Measurements from ENCODE around the gene SPAG8. TPM values are rescaled to one million over a fixed set of nuclear protein-coding genes. Genes with fewer than 3 reads are reported as not detected.

Gene SPAG8
- total and polyA plus RNA-seq, 8 donors = 1.8 to 13.8 (median 8.1) TPM

DNA sequence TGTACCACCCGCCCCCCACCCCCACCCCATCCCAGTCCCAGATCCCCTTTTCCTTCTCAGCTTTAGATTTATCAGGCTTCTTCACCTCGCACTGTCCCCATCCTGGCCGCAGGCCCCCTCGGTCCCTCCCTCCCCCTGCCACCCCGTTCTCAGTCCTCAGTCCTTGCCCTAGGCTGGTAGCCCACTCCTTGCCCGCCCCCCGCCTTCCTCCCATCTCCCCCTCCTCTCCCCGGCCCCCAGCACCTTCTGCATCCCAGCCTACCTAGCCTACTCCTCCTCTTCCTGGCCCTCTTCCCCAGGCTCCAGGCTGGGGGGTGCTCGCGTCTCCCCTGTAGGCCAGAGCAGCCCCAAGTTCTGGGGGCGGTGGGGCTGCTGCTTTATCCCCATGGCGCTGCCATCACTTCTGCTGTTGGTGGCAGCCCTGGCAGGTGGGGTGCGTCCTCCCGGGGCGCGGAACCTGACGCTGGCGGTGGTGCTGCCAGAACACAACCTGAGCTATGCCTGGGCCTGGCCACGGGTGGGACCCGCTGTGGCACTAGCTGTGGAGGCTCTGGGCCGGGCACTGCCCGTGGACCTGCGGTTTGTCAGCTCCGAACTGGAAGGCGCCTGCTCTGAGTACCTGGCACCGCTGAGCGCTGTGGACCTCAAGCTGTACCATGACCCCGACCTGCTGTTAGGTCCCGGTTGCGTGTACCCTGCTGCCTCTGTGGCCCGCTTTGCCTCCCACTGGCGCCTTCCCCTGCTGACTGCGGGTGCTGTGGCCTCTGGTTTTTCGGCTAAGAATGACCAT lies 19.8 kb downstream of the SPAG8 start:
- no peak for DNase-seq
- intact Hi-C loops (cut with DNase I) = no loop called here
- H3K27ac ChIP-seq = peak overlapping the region in 1 of 2 donors; percentile 68

DNA sequence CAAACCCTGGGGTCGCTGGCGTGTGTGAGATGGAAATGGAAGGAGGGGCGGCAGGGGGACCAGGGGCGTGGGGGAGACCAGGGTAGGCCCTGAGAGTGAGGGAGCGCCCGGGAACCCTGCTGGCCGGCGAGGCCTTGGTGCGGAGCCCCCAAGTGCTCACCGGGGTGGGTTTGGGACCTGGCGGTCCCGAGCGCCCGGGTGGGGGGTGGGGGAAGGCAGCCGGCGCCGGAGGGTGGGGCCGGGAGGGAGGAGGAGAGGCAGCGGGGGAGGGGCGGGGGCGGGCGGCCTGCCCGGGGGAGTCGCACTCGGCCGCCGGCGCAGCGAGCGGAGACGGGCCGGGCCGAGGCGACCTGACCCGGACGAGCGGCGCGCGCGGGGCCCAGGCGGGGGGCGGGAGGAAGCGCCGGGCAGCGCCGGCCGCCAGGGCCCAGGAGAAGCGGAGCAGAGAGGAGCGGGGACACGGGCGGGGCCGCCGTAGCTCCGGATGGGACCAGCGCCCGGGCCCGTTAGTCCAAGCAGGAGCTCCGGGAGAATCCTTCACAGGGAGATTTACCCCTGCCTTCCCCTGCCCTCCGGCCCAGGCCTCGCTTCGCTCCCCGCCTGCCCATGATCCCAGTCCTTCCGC lies 20.7 kb downstream of the SPAG8 start, which contains the start of gene NPR2:
Gene NPR2, plus strand, starts transcription at position 295 of the 625 bp plus-strand sequence. CDS start 818 bp downstream, outside the sequence.
- intact Hi-C loops (cut with DNase I) = loop anchor here in 1 of 2 donors (2.0 kb wide), 1 partner anchor 91 kb away; no protein-coding TSS in a partner anchor
- no peaks in the 10 kb centered on the region for H3K36me3 ChIP-seq
- peaks cover 9 to 22% of the 10 kb centered on the region in 2 donors for H3K4me1 ChIP-seq
- ATAC-seq (peak; percentile 48), DNase-seq (peak in 2 of 4 donors; percentile 45 to 52)
- H3K27ac ChIP-seq = peak within 1 kb of the TSS; percentile 44 to 68
- peak within 1 kb of the TSS; percentile 34 for H3K4me3 ChIP-seq
- peaks cover 0 to 14% of the 10 kb centered on the region in 2 donors for H3K27me3 ChIP-seq
- H3K9me3 ChIP-seq = no peaks in the 10 kb centered on the region
- TF ChIP-seq, protein P1, sequence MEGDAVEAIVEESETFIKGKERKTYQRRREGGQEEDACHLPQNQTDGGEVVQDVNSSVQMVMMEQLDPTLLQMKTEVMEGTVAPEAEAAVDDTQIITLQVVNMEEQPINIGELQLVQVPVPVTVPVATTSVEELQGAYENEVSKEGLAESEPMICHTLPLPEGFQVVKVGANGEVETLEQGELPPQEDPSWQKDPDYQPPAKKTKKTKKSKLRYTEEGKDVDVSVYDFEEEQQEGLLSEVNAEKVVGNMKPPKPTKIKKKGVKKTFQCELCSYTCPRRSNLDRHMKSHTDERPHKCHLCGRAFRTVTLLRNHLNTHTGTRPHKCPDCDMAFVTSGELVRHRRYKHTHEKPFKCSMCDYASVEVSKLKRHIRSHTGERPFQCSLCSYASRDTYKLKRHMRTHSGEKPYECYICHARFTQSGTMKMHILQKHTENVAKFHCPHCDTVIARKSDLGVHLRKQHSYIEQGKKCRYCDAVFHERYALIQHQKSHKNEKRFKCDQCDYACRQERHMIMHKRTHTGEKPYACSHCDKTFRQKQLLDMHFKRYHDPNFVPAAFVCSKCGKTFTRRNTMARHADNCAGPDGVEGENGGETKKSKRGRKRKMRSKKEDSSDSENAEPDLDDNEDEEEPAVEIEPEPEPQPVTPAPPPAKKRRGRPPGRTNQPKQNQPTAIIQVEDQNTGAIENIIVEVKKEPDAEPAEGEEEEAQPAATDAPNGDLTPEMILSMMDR (IDR thresholded peaks at IDR 0.05) = no peak

More for the DNA sequence above, 19.8 kb downstream of the SPAG8 start:
- peaks cover 9 to 22% of the 10 kb centered on the region in 2 donors for H3K4me1 ChIP-seq
- peaks cover 0 to 14% of the 10 kb centered on the region in 2 donors for H3K27me3 ChIP-seq
- H3K9me3 ChIP-seq = no peaks in the 10 kb centered on the region
- TF ChIP-seq, protein P1 (IDR thresholded peaks at IDR 0.05) = no peak
- ATAC-seq = no peak
- H3K36me3 ChIP-seq = no peaks in the 10 kb centered on the region
- peak overlapping the region; percentile 34 for H3K4me3 ChIP-seq

DNA sequence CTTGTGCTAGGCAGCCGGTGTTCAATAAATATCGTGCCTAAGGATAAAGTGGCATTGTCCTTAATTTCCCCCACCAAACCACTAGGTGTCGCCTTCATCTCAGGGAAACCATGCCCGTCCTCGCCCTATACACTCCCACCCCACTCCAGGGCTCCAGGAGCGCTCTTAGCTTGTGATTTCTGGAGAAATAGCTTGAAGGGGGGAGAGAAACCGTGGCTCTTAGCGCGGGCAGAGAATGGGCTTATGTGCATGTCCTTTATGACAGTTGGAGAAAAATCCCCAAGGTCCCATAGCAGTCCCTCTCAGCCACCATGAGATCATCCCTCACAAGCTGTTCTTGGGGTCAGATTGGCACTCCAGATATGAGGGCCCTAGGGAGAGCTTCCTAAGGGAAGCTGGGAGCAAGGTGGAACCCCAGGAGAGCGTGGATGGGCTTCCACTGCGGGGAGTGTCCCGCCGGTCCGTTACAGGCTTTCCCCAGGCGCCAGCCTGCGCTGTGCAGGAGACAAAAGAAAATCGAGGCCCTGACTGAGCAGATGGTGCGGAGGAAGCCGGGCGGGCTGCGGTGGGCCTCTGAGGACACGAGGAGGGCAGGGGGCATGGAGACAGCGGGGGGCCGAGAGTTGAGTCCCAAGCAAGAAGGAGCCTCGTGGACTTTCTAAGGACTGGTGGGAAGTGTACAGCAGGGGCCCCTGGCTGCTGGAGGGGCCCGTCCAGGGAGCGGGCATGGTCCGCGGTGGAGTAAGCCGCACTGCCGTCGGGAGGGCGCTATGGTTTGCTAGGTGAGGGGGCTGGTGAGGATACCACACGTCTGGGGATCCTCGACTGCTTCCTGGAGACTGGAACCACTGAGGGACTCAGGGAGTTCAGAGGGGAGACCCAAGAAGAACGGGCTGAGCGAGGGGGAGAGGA lies 21.4 kb downstream of the SPAG8 start:
- ATAC-seq (peak; percentile 96), DNase-seq (peak in 3 of 4 donors; percentile 64 to 89 (median 81))
- H3K9me3 ChIP-seq = no peaks in the 10 kb centered on the region
- H3K27me3 ChIP-seq = peaks cover 0 to 14% of the 10 kb centered on the region in 2 donors
- peak overlapping the region in 1 of 2 donors; percentile 5 for H3K4me3 ChIP-seq
- peak overlapping the region; percentile 44 to 50 for H3K27ac ChIP-seq
- intact Hi-C loops (cut with DNase I) = loop anchor here in 1 of 2 donors (2.0 kb wide), 1 partner anchor 92 kb away; no protein-coding TSS in a partner anchor
- H3K36me3 ChIP-seq = no peaks in the 10 kb centered on the region
- TF ChIP-seq, protein P1 (IDR thresholded peaks at IDR 0.05) = peak; percentile 74 to 76
- peaks cover 9 to 22% of the 10 kb centered on the region in 2 donors for H3K4me1 ChIP-seq

DNA sequence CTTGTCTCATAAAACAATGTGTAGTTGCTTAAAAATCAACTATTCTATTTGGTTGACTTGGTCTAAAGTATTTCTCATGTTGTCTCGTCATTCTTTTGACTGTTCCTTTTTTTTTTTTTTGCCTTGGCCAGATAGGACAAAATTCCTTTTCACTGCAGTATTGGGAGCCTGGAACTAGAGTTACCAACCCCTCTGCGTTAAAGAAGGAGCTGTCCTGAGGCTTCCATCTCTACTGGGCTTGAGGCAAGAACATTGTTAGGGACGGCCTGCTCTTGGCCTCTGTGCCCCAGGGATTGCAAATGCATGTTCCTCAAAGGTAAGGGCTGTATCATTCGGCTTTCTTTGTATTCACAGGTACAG lies 22.1 kb downstream of the SPAG8 start:
- peaks cover 0 to 14% of the 10 kb centered on the region in 2 donors for H3K27me3 ChIP-seq
- peaks cover 9 to 22% of the 10 kb centered on the region in 2 donors for H3K4me1 ChIP-seq
- no peak for DNase-seq
- H3K4me3 ChIP-seq = no peak overlapping the region
- TF ChIP-seq, protein P1 (IDR thresholded peaks at IDR 0.05) = no peak
- intact Hi-C loops (cut with DNase I) = loop anchor here in 1 of 2 donors (2.0 kb wide), 1 partner anchor 93 kb away; no protein-coding TSS in a partner anchor
- ATAC-seq = no peak
- no peaks in the 10 kb centered on the region for H3K9me3 ChIP-seq
- H3K36me3 ChIP-seq = no peaks in the 10 kb centered on the region
- no peak overlapping the region for H3K27ac ChIP-seq
